Activated CD8-positive, alpha-beta memory T cell treated with anti-CD3 and anti-CD28 coated beads for 1 hour (primary cell): ENCODE data around the gene DCX.

Experiments
- DNase-seq, 2 donors: peaks; one replicate each; pipeline ENCODE4 v3.0.0-alpha.2; 2020; ENCODE audit warnings: low read depth in 1 of 2; ENCODE audit errors: extremely low read depth in 1 of 2

Gene DCX

DNA sequence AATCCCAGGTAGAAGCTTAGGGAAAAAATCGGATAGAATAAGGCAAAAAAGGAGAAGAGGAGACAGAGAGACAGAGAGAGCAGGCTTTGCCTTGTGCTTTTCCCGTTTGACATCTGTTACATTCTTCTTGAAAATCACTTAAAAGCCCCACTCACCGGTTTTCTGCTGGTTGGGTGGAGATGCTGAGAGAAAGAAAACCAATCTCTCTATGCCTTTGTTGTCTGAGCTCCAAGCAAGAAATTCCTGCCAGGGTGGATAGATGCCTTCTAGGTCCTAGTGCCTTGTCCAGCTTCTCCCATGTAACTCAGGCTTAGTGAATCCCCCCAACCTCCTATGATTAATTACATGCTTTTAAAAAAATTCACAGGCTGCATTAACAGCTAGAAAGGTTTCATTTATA, at the start of gene DCX:
Gene DCX (minus strand): TSS at position 210 of the 400 bp plus-strand sequence. CDS start 1,794 bp downstream, outside the sequence.
- no peak for DNase-seq

DNA sequence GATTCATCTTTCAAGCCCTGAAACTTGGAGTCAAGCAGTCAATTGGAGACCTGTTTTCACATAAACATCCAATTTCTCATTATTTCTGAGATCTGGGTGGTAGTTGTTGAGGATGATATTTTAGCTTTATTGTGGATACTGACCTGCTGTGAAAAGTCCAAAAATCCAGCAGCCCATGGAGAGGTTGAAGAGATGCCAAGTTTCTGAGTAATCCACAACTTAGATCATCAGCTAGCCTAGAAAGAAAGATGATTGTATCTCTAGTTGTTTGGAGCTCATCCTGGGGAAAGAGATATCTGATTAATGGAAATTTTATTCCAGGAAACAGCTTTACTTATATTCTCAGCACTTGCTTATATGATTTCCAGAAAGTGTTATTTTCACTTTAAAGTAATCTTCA, 48.6 kb upstream of the DCX start:
- no peak for DNase-seq

DNA sequence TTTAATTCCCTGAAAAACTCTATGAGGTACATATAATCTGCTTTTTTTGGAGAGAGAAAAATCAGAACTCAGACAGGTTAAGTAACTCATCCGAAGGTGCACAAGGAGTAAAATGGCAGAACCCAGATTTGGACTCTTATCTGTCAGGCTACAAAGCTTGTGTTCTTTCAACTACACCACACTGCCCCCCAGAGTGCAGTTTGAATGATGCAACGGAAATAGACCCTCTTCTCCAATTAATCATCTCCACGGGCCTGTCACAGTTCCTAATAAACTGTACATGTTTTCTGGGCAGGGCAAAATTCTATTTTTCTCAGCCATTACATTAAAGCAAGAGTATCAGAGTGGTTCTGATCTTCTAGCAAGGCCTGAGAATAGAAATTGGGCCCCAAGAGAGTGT, 35.3 kb upstream of the DCX start:
- DNase-seq, result no peak

DNA sequence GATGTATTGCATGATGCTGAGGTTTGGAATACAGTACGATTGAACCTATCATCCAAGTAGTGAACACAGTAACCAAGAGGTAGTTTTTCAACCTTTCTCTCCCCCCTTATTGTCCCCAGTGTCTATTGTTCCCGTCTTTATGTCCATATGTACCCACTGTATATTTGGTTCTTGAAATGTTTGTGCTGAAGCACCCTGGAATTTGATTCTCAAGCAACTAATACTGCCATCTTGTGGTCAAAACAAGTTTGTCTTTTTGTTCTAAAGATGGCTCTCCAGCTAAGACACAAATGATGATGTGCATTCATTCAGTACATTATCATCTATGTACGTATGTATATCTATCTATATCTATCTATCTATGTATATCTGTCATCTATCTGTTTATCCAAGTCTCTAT, 33.5 kb upstream of the DCX start:
- no peak for DNase-seq

DNA sequence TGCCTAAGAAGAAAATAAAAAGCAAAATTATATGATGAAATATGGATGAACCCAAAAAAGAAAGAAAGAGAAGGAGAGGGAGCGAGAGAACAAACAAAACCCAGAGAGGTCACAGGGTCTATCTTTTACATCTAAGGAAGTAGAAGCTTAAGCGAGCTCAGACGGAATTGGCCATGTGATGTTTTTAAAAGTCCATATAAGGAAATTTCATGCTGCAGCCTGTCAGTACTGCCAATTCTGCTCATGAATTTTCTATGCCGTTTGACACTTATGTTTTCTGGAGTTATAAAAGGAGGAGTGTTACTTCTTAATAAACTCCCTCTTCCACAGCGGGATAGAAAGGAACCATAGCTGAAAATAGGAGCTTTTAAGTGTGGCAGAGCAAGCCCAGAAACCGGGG, 32.9 kb upstream of the DCX start:
- DNase-seq, result no peak

DNA sequence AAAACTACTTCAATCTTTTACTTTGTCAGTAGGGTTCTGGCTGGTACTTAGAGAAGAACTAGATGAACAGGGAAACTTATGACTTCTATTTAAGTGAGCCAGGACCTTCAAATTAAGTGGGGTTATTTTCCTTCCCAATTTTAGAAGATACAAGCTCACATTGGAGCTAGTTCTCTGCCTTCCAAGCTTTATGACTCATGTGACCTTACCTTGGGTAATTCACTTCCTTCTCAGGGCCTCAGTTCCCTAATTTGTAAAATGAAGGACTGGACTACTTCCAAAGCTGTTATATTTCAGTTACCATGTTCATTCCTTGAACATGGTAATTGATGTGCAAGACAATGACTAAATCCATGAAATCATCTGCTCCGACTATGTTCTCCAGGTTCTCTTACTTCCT, 32.0 kb upstream of the DCX start:
- DNase-seq, result no peak

DNA sequence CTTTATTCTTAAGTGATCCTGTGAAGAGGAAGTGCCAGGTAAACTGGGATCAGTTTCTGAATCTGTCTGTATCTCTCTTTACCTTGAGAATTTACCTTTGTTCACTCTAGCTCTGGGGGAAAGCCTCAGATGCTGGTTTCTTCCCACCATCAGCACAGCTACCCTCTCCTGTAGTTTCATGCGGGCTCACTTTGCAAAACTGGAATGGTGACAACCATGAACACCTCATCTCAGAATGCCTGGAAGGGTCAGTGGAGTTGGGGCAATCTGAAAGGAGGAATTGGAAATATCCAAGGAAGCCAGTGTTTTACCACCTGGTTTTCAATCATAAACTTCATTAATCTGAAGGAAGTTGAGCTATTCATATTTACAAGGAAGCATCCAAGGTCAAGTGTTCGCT, 30.8 kb upstream of the DCX start:
- DNase-seq, result no peak

DNA sequence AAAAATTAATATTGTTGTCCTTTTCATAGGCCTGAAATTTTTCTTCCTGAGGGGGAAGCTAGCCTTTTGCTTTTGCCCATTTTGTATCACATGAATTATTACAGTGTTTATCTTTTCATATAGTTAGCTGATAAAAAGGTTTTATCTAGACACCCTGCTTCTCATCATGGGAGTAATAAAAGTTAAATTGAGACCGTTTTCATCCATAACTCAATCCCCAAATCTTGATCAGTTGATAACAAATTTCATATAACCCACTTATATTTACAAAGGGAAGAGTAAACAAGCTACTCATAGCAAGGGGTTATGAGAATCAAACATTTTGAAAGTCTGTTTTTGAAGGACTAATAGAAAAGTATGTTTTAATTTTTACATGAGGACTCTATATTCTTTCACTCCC, 23.5 kb upstream of the DCX start:
- no peak for DNase-seq

DNA sequence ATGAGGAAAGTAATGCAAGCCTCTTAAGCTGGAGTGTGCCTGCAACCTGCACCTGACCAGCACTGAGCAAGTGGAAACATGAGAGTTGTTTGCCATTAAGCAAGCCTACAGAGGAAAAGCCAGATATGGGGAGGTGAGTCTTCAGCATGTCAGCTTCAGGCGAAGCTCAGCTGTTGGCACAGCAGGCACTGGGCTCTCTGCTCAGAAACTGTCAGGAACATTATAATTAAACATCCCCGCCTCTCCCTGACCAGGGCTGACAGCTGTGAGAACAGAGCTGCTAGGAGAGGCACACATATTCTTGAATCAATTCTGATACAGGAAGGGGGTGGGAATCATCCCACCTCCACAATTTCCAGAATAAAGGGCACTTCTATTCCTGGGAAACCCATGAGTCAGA, 19.0 kb upstream of the DCX start:
- DNase-seq, result no peak

DNA sequence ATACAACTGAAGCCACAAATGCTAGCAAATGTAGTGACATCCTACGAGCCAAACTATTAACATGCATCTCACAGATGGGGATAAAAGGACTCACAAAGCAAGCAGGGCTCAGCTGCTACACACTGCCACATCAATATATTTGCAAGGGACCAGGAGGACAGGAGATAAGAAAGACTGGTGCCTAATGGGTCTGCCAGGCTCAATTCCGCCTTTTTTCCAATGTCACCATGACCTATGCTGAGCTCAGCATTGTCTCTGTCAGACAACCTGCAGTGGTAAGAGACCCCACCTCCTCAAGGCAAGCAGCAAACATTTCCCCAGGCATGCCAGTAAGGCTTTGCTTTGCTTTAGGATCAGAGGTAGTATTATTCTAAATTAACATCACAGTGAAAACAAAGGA, 435 bp downstream of the DCX start:
- no peak for DNase-seq

DNA sequence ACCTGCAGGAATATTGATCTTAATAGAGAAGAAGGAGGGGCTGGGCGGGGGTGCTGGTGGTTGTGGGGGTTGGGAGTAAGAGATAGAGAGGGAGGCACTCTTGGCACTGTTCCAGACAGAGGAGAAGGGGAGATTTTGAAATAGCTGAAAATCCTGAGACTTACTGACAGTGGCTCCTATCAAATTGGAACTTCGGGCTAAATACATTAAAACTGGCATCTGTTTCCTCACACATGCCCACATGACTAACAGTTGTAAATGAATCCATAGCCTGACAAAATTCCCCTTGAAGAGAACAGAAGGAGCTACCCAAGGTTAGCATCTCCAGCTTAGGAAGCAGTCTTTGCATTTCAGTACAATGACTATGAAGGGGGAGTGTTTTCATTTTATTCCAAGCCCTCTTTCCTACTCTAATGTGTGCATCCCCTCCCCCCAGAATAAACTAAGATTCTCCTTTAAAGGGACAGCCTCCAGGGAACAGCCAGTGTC, 1.4 kb downstream of the DCX start:
- no peak for DNase-seq

DNA sequence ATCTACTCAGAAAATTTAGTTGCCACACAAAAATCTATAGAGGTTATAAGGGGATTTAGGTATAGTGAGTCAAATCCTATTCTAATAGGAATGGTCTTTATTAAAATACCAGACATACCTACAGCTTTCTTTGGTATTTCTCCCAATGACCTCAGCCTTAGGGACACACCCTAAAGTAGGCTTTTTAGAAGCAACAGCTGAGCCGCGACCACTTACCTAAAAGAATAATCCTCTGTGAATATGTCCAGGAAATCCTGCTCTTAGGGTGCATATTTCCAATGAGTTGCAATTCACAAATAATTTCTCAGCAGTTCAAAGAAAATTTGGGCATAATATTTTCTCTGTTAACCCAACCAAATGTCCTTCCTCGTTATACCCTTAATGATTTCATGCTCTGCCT, 2.7 kb downstream of the DCX start:
- no peak for DNase-seq

DNA sequence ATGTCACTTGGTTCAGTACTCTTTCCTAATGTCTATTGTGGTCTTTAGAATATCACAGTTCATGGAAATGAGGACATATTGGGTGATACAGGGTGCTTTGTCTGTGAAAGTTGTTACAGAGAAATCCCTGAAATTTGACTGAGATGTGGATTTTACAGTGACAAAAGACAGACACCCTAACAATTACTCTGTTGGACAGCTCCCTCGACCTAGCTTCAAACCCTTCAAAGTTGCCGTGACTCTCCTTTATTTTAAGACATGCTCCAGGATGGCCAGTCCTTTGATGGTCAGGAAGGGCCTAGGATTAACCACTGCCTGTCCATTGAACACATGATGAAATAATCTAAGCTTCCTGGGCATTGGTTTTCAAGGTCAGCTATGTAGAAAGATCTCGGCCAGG, 4.0 kb downstream of the DCX start:
- DNase-seq, result no peak

DNA sequence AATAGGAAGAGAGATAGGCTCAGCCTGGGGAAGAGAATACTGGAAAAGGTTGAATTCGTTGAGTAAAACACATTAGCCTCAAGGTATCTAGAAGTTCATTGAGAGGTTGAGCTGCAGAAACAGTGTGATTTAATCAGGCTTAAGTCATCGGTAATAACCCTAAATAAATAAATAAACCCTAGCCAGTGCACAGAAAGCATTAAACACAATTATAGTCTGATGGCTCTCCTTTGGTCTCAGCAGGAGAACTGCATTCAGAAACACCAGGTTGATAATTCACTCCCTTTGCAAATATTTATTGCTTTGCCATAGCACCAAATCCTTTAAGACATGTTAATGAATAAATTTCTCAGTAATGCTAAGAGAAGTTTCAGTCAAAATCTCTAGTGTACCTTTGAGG, 9.6 kb downstream of the DCX start:
- no peak for DNase-seq

DNA sequence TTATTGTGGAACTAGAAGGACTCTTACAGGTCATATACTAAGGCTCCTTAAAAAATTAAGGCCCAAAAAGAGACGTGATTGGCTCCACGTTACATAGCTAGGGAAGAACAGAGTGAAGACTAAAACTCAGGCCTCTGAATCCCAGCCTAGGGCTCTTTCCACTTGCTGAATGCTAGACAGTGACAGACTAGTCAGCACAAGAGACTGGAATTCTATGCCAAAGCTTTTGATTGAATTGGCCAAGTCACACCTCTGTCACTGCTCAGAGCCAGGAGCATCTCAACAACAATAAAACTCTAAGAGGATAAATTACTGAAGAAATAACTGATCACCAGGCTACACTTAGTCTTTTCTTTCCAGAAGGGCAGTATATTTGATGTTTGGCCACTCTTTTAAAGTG, 16.8 kb downstream of the DCX start:
- no peak for DNase-seq

DNA sequence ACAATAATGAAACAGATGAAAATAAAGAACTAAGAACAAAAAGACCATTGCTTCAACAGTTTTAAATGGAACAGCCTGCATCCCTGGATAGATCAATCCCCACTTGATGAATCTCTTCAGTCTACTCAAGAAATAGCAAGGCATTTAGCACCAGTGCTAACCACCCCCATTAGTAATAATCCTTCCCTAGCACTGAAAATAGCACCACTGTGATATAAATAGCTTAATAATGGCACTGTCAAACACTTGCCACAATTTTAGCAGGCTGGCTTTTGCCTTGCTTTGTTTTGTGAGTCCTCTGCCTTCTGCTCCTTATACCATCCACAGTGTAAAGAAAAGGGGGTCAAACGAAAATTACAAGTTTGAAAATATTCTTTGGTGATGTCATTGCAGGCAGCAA, 17.4 kb downstream of the DCX start:
- DNase-seq, result no peak

DNA sequence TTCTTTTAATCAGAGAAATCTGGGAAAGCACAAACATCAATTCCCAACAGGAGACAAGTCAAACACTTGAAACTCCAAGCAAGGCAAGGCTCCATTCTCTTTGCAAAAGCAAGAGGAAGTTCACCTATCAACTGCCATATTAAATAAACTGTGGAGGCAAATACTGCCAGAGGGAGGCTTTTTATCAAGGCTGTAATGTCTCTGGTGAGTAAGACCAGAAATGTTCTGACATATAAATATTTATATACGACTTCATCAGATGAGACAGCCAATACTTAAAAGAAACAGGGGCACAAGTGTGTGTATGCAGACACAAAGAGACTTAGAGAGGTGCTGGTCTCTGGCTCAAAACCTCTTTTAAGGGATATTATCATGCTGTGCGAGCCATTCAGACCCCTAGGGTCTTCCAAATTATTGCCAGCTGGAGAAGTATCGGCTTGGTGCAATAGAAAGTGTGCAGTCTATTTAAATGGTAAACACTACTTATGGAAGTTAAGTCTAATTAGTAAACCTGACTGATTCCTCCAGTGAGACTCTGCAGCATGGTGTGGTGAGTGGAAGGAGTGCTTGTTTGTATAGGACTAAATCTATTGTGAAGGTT, 24.4 kb downstream of the DCX start:
- DNase-seq, result no peak

DNA sequence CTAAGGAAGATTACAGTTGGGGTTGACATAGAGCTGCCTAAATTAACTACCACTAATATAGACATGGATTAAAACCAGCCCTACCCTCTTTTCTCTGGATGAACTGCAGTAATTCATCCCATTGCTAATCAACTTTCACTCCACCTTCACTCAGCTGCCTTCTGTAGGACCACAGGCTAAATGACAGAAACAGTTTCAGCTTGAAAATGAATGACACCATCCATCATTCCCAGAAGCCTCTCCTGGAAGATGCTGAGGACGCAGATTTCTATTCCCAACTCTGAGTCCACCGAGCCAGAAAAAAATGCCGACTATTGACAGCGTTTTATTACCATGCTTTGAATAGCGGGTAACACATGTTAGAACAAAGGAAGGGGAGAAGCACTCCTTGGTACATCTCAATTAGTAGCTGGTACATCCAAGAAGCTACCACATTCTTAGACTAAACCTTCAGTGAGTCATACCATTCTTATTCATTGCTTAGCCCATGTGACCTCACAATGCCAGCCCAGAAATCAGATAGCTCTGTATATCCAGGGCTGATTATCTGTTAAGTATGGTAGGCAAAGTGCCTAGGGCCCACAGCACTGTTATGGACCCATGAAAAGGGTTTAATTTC, 25.3 kb downstream of the DCX start:
- no peak for DNase-seq

DNA sequence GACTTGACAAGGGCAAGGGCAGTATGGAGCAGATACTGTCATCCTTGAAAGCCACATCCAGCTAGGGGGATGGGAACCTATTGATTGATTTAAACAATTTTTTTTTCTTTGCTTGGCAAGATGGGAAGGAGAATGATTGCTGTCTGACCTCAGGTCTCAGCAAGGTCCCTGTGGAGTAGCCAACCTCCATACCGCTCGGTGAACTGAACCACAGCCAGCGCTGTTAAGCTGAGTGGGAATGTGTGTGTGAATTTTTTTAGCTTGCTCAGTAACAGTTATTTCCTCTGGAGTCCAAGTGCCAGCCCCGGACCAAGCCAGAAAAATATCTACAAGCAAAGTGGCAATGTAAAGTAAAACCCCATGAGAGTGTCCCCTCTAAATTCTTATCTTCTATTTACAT, 25.9 kb downstream of the DCX start:
- DNase-seq, result no peak

DNA sequence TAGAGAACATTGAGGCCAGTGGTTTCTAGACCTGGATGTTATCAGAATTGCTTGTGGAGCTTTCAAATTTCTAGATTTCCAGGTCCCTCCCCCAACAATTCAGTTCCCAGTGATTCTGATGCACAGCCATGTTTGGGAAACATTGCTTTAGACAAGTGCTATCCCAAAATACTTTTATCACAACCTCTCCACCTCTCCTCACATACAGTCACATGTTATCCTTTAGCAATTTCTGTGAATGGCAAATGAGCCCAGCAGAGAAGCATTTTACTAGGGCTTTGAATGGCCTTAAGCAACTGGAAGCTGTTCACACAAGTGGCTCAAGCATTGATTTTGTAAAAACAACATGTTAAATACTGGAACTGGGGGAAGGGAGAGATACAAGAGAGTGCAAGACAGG, 29.7 kb downstream of the DCX start:
- no peak for DNase-seq

DNA sequence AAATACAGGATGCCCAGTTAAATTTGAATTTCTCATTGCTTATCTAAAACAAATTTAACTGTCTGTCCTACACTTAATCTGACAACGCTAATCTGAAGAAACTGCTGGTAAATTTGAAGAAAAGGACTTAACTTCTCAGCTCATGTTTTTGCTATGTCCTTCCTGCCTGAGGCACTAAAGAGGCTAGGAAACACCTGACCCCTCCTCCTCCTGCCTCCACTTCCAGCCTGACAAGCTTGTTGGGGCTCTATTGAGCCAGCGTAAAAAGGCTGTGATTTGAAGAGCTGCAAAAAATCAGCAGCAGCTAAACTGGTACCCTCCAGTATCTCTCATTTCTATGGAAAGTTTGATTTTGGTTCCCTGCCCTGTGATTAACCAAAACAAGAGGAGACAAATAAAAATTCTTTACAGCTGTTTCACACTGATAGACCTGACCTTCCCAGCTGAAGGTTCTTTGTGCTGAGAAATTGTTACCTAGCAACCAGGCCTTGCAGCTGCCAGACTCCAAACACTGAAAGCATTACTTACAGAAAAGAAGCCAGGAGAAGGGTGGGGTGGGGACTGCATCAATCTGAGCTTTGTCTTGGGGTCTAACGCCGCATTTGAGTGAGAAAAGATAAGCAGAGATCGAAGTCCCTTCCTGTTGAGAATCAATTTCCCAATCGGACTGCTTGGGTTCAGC, 35.0 kb downstream of the DCX start:
- no peak for DNase-seq

DNA sequence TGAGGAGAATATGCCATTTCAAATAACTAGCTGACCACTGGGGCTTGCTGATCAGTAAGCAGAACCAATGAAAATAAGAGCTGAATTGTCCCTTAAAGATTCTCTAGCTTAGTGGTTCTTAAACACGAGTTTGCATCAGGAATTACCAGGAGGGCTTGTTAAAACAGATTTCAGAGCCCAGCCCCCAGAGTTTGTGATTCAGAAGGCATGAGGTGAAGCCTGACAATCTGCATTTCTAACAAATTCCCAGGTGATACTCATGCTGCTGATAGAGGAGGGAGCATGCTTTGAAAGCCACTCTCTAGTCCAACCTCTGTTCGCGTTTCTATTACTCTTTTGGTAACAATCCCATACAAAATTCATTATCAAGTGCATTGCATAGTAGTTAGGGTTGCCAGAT, 35.5 kb downstream of the DCX start:
- DNase-seq, result no peak

DNA sequence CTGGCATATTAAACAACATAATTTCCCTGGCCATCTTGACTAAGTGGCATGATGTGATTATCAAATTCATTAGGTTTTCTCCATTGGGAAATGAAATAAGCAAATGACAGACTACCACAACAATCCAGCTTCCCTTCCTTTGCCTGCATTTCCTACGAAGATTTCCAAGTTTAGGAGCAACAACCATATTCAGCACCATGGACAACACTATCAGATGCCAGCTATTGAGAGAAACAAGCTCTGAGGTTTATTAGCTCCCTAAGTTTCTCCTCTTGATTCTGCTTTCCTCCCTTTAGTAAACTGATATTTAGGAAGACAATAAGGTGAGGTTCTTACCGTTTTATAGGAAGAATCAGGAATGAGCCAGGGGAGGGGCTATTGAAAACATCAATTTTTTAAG, 36.2 kb downstream of the DCX start:
- no peak for DNase-seq
